A549 (cell line): ENCODE measurements around the gene TIPARP. TPM values are rescaled to one million over a fixed set of nuclear protein-coding genes. Genes with fewer than 3 reads are reported as not detected.

Experiments used
- ATAC-seq, 2 experiments: fragments of 200-7000 bp in 1 of 2; fragments of >200 bp in 1 of 2; cut with Nextera tagmentation in 1 of 2; cut with Tn5 transposase in 1 of 2; 3 replicates each; pipeline versions ENCODE4 v1.8.0 to v1.9.1; 2018 to 2020; ENCODE audit warnings: mild to moderate bottlenecking in 1 of 2, moderate library complexity in 1 of 2
- CTCF ChIA-PET: fragments of 300-600 bp; sonication (Branson Sonifier 250); formaldehyde crosslinking; extraction: SDS; loops from one replicate; lab custom pipeline; 2021; ENCODE audit warnings: antibody characterized with exemption, inconsistent platforms; lab: Yijun Ruan, JAX
- POLR2A ChIA-PET: fragments of 350-600 bp; formaldehyde crosslinking; extraction: SDS; loops from one replicate; lab custom pipeline; 2021; ENCODE audit warnings: antibody characterized with exemption, inconsistent platforms; lab: Yijun Ruan, JAX
- DNase-seq, 2 experiments: peaks; one replicate each; pipeline versions ENCODE4 v3.0.0 to v3.0.0-alpha.2; 2011 to 2016; ENCODE audit warnings: low read depth in 1 of 2, low spot score in 1 of 2
- FAIRE-seq: peaks from 2 replicates; lab custom pipeline; 2011; peaks lifted over from hg19 to GRCh38; lab: Jason Lieb, UNC
- H3K27ac ChIP-seq, 2 experiments: fragments of >200 bp; sonication (Bioruptor Twin); formaldehyde crosslinking; 3 replicates each; pipeline ENCODE4 v1.5.1; 2016 to 2017
- H3K4me1 ChIP-seq: fragments of >200 bp; sonication (Bioruptor Twin); formaldehyde crosslinking; 3 replicates; pipeline ENCODE4 v1.6.1; 2016
- H3K4me2 ChIP-seq: fragments of >200 bp; sonication (Bioruptor Twin); formaldehyde crosslinking; 3 replicates; pipeline ENCODE4 v1.6.1; 2016
- H3K4me3 ChIP-seq: fragments of >200 bp; sonication (Bioruptor Twin); formaldehyde crosslinking; 3 replicates; pipeline ENCODE4 v1.5.1; 2016
- H3K9me3 ChIP-seq: fragments of >200 bp; sonication (Bioruptor Twin); formaldehyde crosslinking; 3 replicates; pipeline ENCODE4 v1.6.1; 2016
- ATOH8 ChIP-seq: fragments of 250-450 bp; sonication (Bioruptor Pico); IDR thresholded peaks from 2 replicates; pipeline ENCODE4 v1.5.0; 2020; ENCODE audit warnings: low read depth, mild to moderate bottlenecking, moderate library complexity
- BCL3 ChIP-seq: fragments of >200 bp; sonication (Bioruptor Twin); formaldehyde crosslinking; IDR thresholded peaks from 3 replicates; pipeline ENCODE4 v1.6.1; 2016
- BHLHE40 ChIP-seq: IDR thresholded peaks from 2 replicates; pipeline ENCODE4 v1.6.1; 2012; ENCODE audit warnings: low read depth, low read length, inconsistent platforms
- CEBPB ChIP-seq, 2 experiments: fragments of >200 bp in 1 of 2; sonication (Bioruptor Twin) in 1 of 2; formaldehyde crosslinking in 1 of 2; IDR thresholded peaks; 2 replicates each; pipeline ENCODE4 v1.6.1; 2012 to 2016
- CHD2 ChIP-seq: fragments of 150-350 bp; IDR thresholded peaks from 2 replicates; pipeline ENCODE4 v1.6.1; 2014; ENCODE audit warnings: low read length; ENCODE audit not compliant: partially characterized antibody
- E2F6 ChIP-seq: IDR thresholded peaks from 2 replicates; pipeline ENCODE4 v1.6.1; 2012; ENCODE audit warnings: low read depth, borderline replicate concordance
- ELK1 ChIP-seq: fragments of 150-350 bp; IDR thresholded peaks from 2 replicates; pipeline ENCODE4 v1.6.1; 2014; ENCODE audit warnings: low read depth, mild to moderate bottlenecking, low read length
- FOSB ChIP-seq: fragments of 250-450 bp; sonication (Bioruptor Pico); IDR thresholded peaks from 2 replicates; pipeline ENCODE4 v1.5.0; 2020; ENCODE audit warnings: mild to moderate bottlenecking, moderate library complexity
- GATA3 ChIP-seq: IDR thresholded peaks from 2 replicates; pipeline ENCODE4 v1.6.1; 2012; ENCODE audit warnings: borderline replicate concordance
- HES2 ChIP-seq: fragments of >200 bp; sonication (Bioruptor Twin); formaldehyde crosslinking; IDR thresholded peaks from 2 replicates; pipeline ENCODE4 v1.6.1; 2016
- JUNB ChIP-seq: fragments of >200 bp; sonication (Bioruptor Twin); formaldehyde crosslinking; IDR thresholded peaks from 2 replicates; pipeline ENCODE4 v1.6.1; 2016
- MYC ChIP-seq: IDR thresholded peaks from 2 replicates; pipeline ENCODE4 v1.6.1; 2012; ENCODE audit warnings: mild to moderate bottlenecking, inconsistent platforms, low read length, improper control_type of control experiment, borderline replicate concordance
- NPAS2 ChIP-seq: fragments of 250-450 bp; sonication (Bioruptor Pico); IDR thresholded peaks from 2 replicates; pipeline ENCODE4 v1.8.0; 2022; ENCODE audit warnings: mild to moderate bottlenecking, moderate library complexity, borderline replicate concordance
- NR3C1 ChIP-seq: fragments of >200 bp; sonication (Bioruptor Twin); formaldehyde crosslinking; IDR thresholded peaks from 3 replicates; pipeline ENCODE4 v1.6.1; 2017
- POLR2AphosphoS2 ChIP-seq: conservative IDR thresholded peaks from 2 replicates; pipeline ENCODE4 v1.6.1; 2012; ENCODE audit warnings: low read length, improper control_type of control experiment, inconsistent platforms
- RAD21 ChIP-seq, 2 experiments: fragments of >200 bp in 1 of 2; sonication (Bioruptor Twin) in 1 of 2; formaldehyde crosslinking in 1 of 2; IDR thresholded peaks in 1 of 2; conservative IDR thresholded peaks in 1 of 2; 2 replicates in 1 of 2; 3 replicates in 1 of 2; pipeline ENCODE4 v1.6.1; 2012 to 2018; ENCODE audit warnings: inconsistent platforms in 1 of 2
- RARB ChIP-seq: fragments of 250-450 bp; sonication (Bioruptor Pico); IDR thresholded peaks from 2 replicates; pipeline ENCODE4 v1.8.0; 2021; ENCODE audit warnings: mild to moderate bottlenecking, moderate library complexity
- RCOR1 ChIP-seq: fragments of 150-350 bp; IDR thresholded peaks from 2 replicates; pipeline ENCODE4 v1.6.1; 2014; ENCODE audit warnings: antibody characterized with exemption, low read length, low read depth
- RFX5 ChIP-seq: fragments of 450-650 bp; IDR thresholded peaks from 2 replicates; pipeline ENCODE4 v1.7.1; 2014; ENCODE audit warnings: antibody characterized with exemption, mild to moderate bottlenecking, moderate library complexity
- RNF2 ChIP-seq: fragments of 200-600 bp; sonication (generic); IDR thresholded peaks from 2 replicates; pipeline ENCODE4 v1.6.1; 2016; ENCODE audit warnings: low read depth, mild to moderate bottlenecking, antibody characterized with exemption, moderate library complexity, borderline replicate concordance
- SMC3 ChIP-seq: fragments of >200 bp; sonication (Bioruptor Twin); formaldehyde crosslinking; IDR thresholded peaks from 3 replicates; pipeline ENCODE4 v1.6.1; 2018; ENCODE audit warnings: inconsistent platforms
- ZC3H11A ChIP-seq: fragments of 450-650 bp; IDR thresholded peaks from 2 replicates; pipeline ENCODE4 v1.6.1; 2014; ENCODE audit warnings: antibody characterized with exemption, mild to moderate bottlenecking
- ZSCAN20 ChIP-seq: fragments of 250-450 bp; sonication (Bioruptor Pico); IDR thresholded peaks from 2 replicates; pipeline ENCODE4 v1.8.0; 2022; ENCODE audit warnings: mild to moderate bottlenecking, moderate library complexity
- WGBS: methylation state at CpG from one replicate; pipeline ENCODE4 v1.1.6; 2017; ENCODE audit errors: missing lambda C conversion rate; 5-methylcytosine and 5-hydroxymethylcytosine counted together
- polyA plus RNA-seq, 4 experiments: library from polyadenylated mRNA; depleted of rRNA in 3 of 4; stranded (reverse); fragments of >200 nt; fragmentation: RNase III in 1 of 4; extraction: RNeasy Plus Mini Kit Qiagen cat#74134 plus additional on column Dnase treatment in 1 of 4; gene quantifications; 2 replicates in 3 of 4; 3 replicates in 1 of 4; pipeline ENCODE4 v1.2.3, GENCODE V29; 2011 to 2017

Gene TIPARP
- polyA plus RNA-seq, 2 of the 4 experiments (the other 2 are of a cell fraction): 11.8 to 16.5 TPM

GRCh38 chr3:156741935-156742334 is 67.5 kb downstream of the TIPARP start:
- ChIA-PET POLR2A (no interaction called here), CTCF (interaction anchor here (0.5 to 0.9 kb wide), 3 partner anchors 9 to 936 kb away, joined by 3 read pairs; partner anchors contain the start of gene C3orf33)
- FAIRE-seq (no peak), DNase-seq (no peak), ATAC-seq (no peak; a peak in 1 of 6 replicates)
- Histone ChIP-seq H3K27ac (no peak overlapping the region), H3K9me3 (peaks cover 3% of the 10 kb centered on the region; the same call in 1 of the 3 replicates), H3K4me3 (no peak overlapping the region), H3K4me1 (no peaks in the 10 kb centered on the region), H3K4me2 (no peak overlapping the region)
- TF ChIP-seq ELK1 (no peak), CHD2 (no peak), JUNB (no peak), E2F6 (no peak), ZSCAN20 (no peak), BHLHE40 (no peak), RAD21 (conservative IDR thresholded peaks at IDR 0.05 in 1 of 2, IDR thresholded peaks at IDR 0.05 in 1 of 2) (no peak), SMC3 (no peak), ZC3H11A (no peak), RFX5 (no peak)
- WGBS: 94% methylated on average over 2 of the region's 2 CpGs

- H3K27ac ChIP-seq: no peak overlapping the region
- ATAC-seq (no peak), DNase-seq (no peak), FAIRE-seq (no peak)
- ChIA-PET CTCF (interaction anchor here (0.9 kb wide), 1 partner anchor 9 kb away, joined by 3 read pairs; no protein-coding TSS in a partner anchor), POLR2A (no interaction called here)
- no peaks in the 10 kb centered on the region for H3K4me1 ChIP-seq
- TF ChIP-seq NR3C1: no peak
- TF ChIP-seq GATA3: no peak
- no peak for TF ChIP-seq FOSB (CRISPR knock-in tag)
- TF ChIP-seq BCL3: no peak
- no peak for TF ChIP-seq ATOH8 (CRISPR knock-in tag)
- no peak for TF ChIP-seq NPAS2 (CRISPR knock-in tag)
- TF ChIP-seq RARB (CRISPR knock-in tag): no peak
- no peak for TF ChIP-seq RNF2
- TF ChIP-seq BHLHE40: no peak
- TF ChIP-seq CEBPB (IDR thresholded peaks at IDR 0.05): no peak
- TF ChIP-seq RCOR1: no peak
- no peak for TF ChIP-seq HES2
- no peak for TF ChIP-seq POLR2AphosphoS2
- no peak for TF ChIP-seq MYC
- TF ChIP-seq RFX5: no peak
- H3K4me3 ChIP-seq: no peak overlapping the region
- peaks cover 5% of the 10 kb centered on the region; the same call in 1 of the 3 replicates for H3K9me3 ChIP-seq
- no peak overlapping the region for H3K4me2 ChIP-seq
Measured at GRCh38 chr3:156742401-156742800, 68.0 kb downstream of the TIPARP start.
